OCI-LY3 (cell line): ENCODE measurements around the gene SPNS3.

Experiments used
- H2AFZ ChIP-seq: fragments of 200-600, 300-600 bp; shearing (Covaris generic); 2 replicates; pipeline ENCODE4 v1.6.0; 2014; ENCODE audit warnings: antibody characterized with exemption, low read depth, low read length
- H3K27ac ChIP-seq: fragments of 200-600, 300-600 bp; sonication (generic); 2 replicates; pipeline ENCODE4 v1.5.1; 2014; ENCODE audit warnings: mild to moderate bottlenecking, low read length, moderate library complexity, mixed read lengths
- H3K27me3 ChIP-seq: fragments of 200-600, 300-600 bp; sonication (generic); 2 replicates; pipeline ENCODE4 v1.6.1; 2014; ENCODE audit warnings: low read depth, low read length, mixed read lengths
- H3K36me3 ChIP-seq: fragments of 200-600, 300-600 bp; sonication (generic); replicated peaks from 2 replicates; pipeline ENCODE3; 2014; ENCODE audit warnings: low read depth, low read length, mixed read lengths
- H3K4me1 ChIP-seq: fragments of 300-600, 200-600 bp; sonication (generic); 2 replicates; pipeline ENCODE4 v1.6.1; 2014; ENCODE audit warnings: low read length, mixed read lengths
- H3K4me2 ChIP-seq: fragments of 200-600, 300-600 bp; sonication (generic); 2 replicates; pipeline ENCODE4 v1.6.1; 2014; ENCODE audit warnings: low read length, mixed read lengths
- H3K4me3 ChIP-seq: fragments of 300-600, 200-600 bp; sonication (generic); 2 replicates; pipeline ENCODE4 v1.5.1; 2014; ENCODE audit warnings: antibody characterized with exemption, mild to moderate bottlenecking, low read length, moderate library complexity
- H3K79me2 ChIP-seq: fragments of 300-600, 200-600 bp; shearing (Covaris generic); 2 replicates; pipeline ENCODE4 v1.6.1; 2014; ENCODE audit warnings: mild to moderate bottlenecking, low read length, mixed read lengths
- H3K9ac ChIP-seq: fragments of 300-600, 200-600 bp; shearing (Covaris generic); 2 replicates; pipeline ENCODE4 v1.6.0; 2014; ENCODE audit warnings: mild to moderate bottlenecking, low read length, moderate library complexity
- H3K9me3 ChIP-seq: fragments of 200-600, 300-600 bp; shearing (Covaris generic); 2 replicates; pipeline ENCODE4 v1.6.1; 2014; ENCODE audit warnings: low read length, mixed read lengths; ENCODE audit not compliant: insufficient read depth
- H4K20me1 ChIP-seq: fragments of 200-600, 300-600 bp; sonication (generic); 2 replicates; pipeline ENCODE4 v1.6.1; 2016; ENCODE audit warnings: low read length, mixed read lengths; ENCODE audit not compliant: insufficient read depth
- CTCF ChIP-seq: fragments of 200-600, 300-600 bp; sonication (generic); IDR thresholded peaks from 2 replicates; pipeline ENCODE4 v1.5.1; 2014; ENCODE audit warnings: antibody characterized with exemption, low read length, low read depth
- EZH2phosphoT487 ChIP-seq: fragments of 200-600 bp; shearing (Covaris generic); IDR thresholded peaks from 2 replicates; pipeline ENCODE4 v1.6.1; 2018; ENCODE audit warnings: antibody characterized with exemption, mixed run types, low read depth

The SPNS3 gene

DNA sequence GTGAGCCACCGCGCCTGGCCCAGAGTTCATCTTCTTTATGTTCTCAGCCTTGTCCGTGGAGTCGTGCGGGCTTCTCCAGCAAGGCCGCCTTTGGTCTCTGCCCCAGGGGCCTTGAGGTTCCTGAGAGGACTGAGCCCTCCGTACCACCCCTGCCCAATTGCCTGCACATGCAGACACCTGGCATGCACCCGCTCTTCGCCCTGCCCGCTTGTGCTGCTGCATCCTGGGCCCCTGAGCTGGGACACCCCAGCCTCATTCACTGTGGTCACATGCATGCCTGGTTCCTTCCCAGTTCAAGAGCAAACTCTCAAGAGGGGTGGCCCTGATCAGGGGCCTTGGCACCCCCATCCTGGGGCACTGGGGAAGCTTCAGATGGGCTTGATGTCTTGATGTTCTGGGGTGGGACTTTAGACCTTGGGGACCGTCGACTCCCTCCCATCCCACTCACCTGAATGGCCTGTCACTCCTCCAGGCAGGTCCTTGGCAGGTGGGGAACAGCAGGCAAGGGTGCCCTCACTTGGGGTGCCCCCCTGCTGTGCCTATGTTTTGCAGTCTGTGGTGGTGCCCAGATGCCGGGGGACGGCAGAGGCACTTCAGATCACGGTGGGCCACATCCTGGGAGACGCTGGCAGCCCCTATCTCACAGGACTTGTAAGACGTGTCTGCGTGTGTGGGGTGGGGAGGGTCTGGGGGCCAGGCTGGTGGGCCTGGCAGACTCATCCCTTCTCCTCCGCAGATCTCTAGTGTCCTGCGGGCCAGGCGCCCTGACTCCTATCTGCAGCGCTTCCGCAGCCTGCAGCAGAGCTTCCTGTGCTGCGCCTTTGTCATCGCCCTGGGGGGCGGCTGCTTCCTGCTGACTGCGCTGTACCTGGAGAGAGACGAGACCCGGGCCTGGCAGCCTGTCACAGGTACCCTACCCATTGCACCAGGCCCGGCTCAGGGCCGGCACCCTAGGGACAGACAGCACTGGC is 52.2 kb downstream of the SPNS3 start:
- no peak overlapping the region for H3K27ac ChIP-seq
- H3K79me2 ChIP-seq, result no peaks in the 10 kb centered on the region
- H3K36me3 ChIP-seq, result no peaks in the 10 kb centered on the region
- H3K27me3 ChIP-seq, result no peaks in the 10 kb centered on the region
- H3K9me3 ChIP-seq, result no peaks in the 10 kb centered on the region
- H2AFZ ChIP-seq, result no peak overlapping the region
- TF ChIP-seq EZH2phosphoT487, result no peak
- no peak for TF ChIP-seq CTCF
- H3K4me2 ChIP-seq, result no peak overlapping the region
- H4K20me1 ChIP-seq, result no peaks in the 10 kb centered on the region
- no peak overlapping the region for H3K9ac ChIP-seq
- H3K4me1 ChIP-seq, result peaks cover 6% of the 10 kb centered on the region; the same call in 1 of the 2 replicates
- H3K4me3 ChIP-seq, result no peak overlapping the region

DNA sequence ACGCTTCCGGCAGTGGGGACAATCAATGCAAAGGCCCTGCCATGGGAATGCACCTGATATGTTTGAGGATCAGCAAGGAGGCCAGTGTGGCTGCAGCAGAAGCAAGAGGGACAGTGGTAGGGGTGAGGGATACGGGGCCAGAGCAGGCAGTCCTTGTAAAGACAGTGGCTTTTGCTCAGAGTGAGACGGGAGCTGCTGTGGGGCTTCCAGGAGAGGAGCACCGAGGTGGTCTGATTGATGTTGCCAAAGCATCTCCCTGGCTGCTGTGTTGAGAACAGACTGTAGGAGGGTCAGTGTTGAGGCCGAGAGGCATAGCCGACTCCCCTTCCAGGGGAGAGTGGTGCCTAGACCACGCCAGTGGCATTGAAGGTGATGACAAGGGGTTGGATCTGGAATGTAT is 53.6 kb downstream of the SPNS3 start:
- H4K20me1 ChIP-seq, result no peaks in the 10 kb centered on the region
- peaks cover under 1% of the 10 kb centered on the region for H3K4me1 ChIP-seq
- TF ChIP-seq CTCF, result no peak
- no peak for TF ChIP-seq EZH2phosphoT487
- H3K27me3 ChIP-seq, result no peaks in the 10 kb centered on the region
- H3K79me2 ChIP-seq, result no peaks in the 10 kb centered on the region
- no peaks in the 10 kb centered on the region for H3K36me3 ChIP-seq
- H3K9me3 ChIP-seq, result no peaks in the 10 kb centered on the region
- H3K4me3 ChIP-seq, result no peak overlapping the region
- no peak overlapping the region for H3K27ac ChIP-seq
- no peak overlapping the region for H3K9ac ChIP-seq
- no peak overlapping the region for H3K4me2 ChIP-seq
- no peak overlapping the region for H2AFZ ChIP-seq

DNA sequence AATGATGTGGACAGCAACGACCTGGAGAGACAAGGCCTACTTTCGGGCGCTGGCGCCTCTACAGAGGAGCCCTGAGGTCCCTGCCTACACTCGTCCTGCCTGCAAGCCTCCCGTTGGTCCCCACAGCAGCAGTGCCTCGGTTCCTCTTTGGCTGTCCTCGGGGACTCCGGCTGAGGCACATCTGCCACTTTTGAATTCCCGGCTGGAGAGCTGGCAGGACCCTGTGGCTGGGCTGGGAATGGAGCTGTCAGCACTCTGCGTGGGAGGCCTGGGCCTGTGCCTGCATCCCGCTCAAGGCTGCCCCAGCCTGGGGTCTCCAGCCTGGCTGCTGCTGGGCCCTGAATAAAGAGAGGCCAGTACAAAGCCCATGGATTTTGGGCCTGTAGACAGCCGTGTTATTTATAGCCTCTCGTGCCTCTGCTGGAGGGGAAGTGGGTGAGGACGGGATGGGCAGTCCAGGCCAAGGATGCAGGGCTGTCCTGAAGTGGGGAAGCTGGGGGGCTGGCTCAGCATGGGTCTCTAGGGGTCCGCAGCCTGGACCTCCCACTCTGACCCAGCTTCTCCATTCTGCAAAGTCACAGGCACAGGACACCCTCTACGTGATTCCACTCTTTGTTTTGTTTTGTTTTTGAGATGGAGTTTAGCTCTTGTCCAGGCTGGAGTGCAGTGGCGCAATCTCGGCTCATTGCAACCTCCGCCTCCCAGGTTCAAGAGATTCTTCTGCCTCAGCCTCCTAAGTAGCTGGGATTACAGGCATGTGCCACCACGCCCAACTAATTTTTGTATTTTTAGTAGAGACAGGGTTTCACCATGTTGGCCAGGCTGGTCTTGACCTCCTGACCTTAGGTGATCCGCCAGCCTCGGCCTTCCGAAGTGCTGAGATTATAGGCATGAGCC is 54.3 kb downstream of the SPNS3 start:
- TF ChIP-seq CTCF (no peak), EZH2phosphoT487 (no peak)
- H3K4me2 ChIP-seq, result no peak overlapping the region
- no peaks in the 10 kb centered on the region for H4K20me1 ChIP-seq
- no peaks in the 10 kb centered on the region for H3K36me3 ChIP-seq
- no peak overlapping the region for H2AFZ ChIP-seq
- H3K79me2 ChIP-seq, result no peaks in the 10 kb centered on the region
- no peaks in the 10 kb centered on the region for H3K9me3 ChIP-seq
- no peak overlapping the region for H3K27ac ChIP-seq
- no peaks in the 10 kb centered on the region for H3K27me3 ChIP-seq
- H3K4me1 ChIP-seq, result peaks cover 8% of the 10 kb centered on the region
- H3K4me3 ChIP-seq, result no peak overlapping the region
- no peak overlapping the region for H3K9ac ChIP-seq
